Activated CD4-positive, CD25-positive, alpha-beta regulatory T cell treated with anti-CD3 and anti-CD28 coated beads, Interleukin-2, amount 50 U/mL, for 16 hours (primary cell): ENCODE measurements around the gene PTPN4.

Source experiments
- DNase-seq: peaks from one replicate; pipeline ENCODE4 v3.0.0-alpha.2; 2020; ENCODE audit warnings: low read depth, low spot score

PTPN4 gene, protein sequence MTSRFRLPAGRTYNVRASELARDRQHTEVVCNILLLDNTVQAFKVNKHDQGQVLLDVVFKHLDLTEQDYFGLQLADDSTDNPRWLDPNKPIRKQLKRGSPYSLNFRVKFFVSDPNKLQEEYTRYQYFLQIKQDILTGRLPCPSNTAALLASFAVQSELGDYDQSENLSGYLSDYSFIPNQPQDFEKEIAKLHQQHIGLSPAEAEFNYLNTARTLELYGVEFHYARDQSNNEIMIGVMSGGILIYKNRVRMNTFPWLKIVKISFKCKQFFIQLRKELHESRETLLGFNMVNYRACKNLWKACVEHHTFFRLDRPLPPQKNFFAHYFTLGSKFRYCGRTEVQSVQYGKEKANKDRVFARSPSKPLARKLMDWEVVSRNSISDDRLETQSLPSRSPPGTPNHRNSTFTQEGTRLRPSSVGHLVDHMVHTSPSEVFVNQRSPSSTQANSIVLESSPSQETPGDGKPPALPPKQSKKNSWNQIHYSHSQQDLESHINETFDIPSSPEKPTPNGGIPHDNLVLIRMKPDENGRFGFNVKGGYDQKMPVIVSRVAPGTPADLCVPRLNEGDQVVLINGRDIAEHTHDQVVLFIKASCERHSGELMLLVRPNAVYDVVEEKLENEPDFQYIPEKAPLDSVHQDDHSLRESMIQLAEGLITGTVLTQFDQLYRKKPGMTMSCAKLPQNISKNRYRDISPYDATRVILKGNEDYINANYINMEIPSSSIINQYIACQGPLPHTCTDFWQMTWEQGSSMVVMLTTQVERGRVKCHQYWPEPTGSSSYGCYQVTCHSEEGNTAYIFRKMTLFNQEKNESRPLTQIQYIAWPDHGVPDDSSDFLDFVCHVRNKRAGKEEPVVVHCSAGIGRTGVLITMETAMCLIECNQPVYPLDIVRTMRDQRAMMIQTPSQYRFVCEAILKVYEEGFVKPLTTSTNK

DNA sequence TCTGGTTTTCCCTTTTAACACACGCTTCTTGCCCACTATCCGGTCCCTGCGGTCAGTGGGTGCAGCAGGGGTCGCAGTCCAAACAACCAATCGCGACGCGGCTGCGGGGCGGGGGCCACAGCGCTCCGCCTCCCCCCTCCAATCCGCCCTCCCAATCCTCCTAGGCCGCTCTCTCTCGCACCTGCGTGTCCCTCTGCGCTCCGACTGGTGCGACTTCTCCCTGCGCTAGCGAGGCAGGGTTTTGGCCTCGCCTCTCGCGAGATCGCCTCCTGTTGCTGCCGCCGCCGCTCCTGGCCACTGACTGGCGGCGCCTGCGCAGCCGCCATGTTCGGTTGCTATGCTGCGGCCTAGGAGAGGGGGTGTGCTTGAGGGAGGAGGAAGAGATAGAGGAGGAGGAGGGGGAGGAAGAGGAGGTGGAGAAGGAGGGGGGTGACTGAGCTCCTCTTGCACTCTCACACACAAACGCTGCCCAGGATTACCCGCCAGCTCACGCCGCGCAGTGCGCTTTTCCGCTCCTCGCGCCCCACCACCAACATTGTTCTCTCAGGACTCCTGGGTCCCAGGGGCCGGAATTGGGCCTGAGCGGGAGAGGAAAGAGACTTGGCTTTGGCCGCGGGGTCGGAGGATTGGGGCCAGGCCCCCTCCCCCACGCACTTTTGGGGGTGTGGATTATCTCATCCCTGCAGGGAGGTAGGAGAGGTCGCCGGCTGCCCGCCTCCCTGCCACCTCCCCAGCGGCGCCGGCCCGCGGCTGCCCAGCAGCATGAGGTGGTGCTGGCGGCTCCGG lies at the start of gene PTPN4:
Gene PTPN4 (plus strand): TSS at position 472 of the 786 bp plus-strand sequence. CDS start 49,932 bp downstream, outside the sequence.
- DNase-seq, result peak; percentile 85

DNA sequence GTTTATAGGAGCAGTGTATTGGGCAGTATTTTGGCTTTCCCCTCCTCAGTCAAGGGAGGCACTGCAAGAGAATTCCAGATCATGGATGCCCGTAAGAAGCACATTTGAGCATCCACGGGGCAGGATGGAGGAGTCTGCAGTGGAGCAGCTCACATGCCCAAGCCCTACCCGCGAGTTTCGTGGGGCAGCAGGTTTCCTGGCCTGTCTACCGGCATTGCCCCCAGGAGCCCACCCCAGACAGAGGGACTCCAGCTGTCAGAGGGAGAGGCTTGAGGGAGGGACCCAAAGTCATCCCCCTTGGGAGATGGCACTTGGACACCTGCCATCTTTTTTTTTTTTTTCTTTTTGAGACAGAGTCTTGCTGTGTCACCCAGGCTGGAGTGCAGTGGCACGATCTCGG lies 49.4 kb upstream of the PTPN4 start:
- DNase-seq, result no peak

DNA sequence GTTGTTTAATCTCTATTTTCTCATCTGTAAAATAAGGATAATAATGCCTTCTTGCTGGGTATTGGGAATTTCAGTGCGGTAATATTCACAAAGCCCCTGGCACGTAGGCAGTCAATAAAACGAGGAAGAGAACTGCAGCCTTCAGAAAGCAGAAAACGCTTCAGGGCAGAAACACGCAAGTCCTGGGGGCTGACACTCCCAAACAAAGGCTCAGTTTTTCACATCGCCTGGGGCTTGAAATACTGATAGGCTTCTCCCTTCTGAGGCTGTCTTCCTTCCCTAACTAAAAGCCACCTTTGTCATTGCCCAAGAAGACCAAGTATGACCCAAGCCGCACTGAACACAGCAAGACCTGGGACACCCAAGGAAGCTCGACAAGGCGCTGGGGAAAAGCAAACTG lies 48.4 kb upstream of the PTPN4 start:
- DNase-seq, result no peak

DNA sequence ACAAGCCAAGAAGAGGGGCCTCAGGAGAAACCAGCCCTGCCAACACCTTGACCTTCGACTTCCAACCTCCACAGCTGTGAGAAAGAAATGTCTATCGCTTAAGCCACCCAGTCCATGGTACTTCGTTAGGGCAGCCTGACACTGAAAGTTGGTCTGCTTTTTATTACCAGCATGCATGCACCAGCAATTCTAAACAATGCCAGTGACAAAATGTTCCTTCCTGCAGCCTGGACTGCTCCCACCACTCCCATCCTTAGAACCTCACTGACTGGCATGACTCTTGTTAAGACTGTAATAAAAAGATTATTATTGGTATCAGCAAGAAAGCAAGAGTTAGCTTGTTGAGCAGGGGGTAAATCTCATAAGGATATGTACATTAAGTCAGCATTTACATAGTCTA lies 47.2 kb upstream of the PTPN4 start:
- no peak for DNase-seq

DNA sequence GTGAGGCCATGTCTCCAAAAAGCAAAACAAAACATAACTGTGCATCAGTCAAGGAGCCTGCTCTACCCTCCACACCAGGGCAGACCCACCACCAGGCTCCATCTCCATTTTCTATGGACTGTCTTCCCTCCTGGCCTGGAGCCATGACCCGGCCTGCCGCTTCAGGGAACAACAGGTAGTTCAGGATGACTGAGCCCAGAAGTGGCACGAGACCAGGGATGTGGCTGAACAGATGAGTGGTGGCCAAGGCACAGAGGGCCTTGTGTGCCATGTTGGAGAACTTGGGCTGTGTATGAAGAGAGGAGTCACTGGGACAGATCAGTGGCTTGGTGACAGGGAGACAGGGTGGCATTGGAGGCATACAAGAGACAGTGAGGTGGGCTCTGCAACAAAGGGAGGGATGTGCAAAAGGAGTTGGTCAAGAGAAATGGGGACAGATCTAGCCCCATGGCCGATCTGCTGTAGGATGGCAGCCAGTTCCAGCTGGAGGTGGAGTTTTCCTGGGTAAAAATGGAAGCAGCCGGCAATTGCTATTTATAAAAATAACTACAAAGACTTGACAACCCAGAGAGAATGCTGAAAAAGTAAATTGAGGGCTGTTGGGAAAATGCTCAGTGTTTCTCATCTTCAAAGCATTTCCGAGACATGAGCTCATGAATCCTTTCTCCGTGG lies 45.8 kb upstream of the PTPN4 start:
- DNase-seq, result no peak

DNA sequence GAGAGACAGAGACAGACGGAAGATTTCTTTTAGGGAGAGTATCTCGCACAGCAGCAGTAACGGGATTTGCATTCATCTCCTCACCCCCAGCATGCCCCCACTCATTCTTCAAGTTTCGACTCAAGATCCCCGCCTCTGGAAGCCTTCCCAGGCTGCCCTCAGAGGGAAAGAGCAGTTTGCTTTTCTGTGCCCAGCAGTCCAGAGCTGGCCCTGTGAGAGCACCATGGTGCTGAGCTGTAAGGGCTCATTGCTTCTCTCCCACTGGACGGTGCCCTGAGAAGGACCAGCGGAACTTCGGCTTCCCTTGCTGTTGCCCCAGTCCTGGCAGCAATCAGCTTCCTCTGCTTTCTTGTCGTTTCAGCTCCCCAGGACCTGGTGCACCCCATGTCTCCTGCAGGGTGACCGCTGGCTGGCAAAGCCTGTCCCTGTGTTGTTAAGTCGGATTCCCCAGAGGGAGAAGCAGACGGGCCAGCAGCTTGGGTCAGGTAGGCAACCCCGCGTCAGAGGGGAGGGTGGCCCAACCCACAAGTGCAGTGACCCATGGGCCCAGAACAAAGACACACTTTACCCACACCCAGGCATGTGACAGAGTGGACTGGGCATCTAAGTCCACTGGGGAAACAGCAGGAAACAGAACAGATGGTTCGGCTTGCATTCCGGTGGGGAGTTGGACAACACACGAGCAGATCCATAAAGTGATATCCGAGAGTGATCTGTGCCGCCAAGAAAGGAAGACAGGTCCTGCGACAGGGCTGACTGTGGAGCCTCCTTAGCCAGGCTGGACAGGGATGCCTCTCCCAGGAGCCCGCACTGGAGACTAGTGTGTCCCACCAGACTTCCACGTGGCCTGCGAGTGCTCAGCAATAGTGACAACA lies 44.1 kb upstream of the PTPN4 start:
- no peak for DNase-seq

DNA sequence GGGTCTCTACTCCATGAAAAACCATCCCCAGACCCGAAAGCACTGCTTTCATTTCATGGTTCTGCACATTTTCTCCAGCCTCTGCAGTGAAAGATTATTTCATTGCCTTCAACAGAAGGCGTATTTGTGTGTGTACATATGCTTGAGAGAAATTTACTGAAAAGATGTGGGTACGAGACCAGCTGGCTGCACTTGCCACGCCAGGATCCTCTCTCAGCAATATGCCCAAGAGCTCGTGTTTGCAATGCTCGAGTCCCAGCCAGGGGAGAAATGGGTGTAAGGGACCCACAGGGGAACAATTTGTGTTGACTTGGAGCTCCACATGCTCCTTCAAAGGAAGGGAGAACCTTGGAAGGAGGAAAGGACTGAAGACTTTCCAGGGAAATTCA lies 43.4 kb upstream of the PTPN4 start:
- DNase-seq, result no peak

DNA sequence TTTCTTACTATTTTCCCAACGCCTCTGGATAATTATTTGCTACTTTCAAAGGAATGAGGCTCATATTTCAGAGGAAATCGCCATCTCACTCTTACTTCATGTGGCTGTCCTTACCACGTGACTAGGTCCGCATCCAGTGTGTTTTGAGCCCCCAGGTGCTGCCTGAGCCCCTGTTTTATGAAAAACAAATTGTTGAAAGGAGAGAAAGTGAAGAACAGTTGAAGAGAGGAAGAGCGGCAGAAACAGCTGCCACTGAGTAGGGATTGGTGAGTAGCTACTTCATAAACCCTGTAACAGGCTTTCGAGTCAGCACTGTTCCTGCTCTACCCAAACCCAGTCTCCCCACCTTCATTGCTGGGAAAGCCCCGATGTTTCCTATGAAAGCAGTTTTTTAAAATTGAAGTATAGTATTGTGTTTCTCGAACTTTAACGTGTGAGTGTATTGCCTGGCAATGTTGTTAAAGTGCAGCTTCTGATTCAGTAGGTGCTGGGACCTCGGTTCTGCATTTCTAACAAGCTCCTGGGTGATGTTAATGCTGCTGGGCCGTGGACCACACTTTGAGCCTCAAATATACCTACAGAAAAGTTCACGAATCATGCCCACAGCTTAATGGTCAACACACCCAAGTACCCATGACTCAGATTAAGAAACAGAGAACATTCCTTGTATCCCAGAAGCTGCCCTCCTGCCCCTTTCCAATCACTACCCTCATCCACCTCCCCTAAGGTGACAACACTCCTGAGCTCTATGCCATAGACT lies 41.0 kb upstream of the PTPN4 start:
- DNase-seq, result no peak

DNA sequence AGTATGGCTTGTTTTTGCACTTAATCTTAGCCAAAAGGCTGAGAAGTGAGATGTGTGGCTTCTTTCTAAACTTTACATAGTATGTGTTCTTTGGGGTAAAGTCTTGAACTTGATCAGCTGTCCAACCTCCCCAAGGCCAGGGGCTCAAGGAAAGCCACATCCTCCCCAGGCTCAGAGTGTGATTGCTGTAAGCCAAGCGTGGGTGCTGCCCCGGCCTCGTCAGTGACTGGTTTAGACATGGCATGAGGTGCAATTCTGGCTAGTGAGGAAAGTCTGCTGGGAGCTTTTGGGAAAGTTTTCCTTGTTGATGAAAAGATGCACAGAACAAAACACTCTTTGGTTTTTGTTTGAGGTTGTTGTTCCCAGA lies 40.5 kb upstream of the PTPN4 start:
- no peak for DNase-seq

DNA sequence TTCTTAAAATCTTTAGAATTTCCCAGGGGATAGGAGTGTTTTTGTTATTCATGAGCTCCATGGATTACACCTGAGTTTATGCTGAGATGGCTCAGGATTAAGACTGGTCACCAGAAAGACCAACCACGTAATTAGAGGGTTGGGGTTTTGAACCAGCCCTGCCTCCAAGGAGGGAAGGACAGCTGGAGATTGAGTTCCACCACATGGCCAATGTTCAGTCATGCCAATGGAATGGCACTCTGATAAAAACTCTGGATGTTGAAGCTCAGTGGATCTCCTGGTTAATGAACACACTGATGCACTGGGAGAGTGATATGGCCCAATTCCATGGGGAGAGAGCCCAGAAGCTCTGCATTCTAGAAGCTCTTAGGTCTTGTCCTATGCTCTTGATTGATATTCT lies 38.7 kb upstream of the PTPN4 start:
- DNase-seq, result no peak

DNA sequence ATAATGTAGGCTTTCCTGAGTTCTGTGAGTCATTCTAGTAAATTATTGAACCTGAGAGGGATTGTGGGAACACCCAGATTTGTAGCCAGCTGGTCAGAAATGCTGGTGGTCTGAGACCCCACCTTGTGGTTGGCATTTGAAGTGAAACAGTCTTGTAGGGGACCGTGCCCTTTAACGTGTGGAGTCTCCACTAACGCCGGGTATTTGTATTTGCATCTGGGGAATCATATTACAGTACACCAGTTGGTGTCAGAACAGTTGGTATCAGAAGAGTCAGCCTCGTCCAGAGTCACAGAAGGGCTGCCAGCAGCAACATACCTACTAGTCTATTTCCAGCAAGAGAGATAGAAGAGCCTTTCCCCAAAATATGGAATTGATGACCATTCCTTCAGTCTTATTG lies 38.3 kb upstream of the PTPN4 start:
- DNase-seq, result no peak

DNA sequence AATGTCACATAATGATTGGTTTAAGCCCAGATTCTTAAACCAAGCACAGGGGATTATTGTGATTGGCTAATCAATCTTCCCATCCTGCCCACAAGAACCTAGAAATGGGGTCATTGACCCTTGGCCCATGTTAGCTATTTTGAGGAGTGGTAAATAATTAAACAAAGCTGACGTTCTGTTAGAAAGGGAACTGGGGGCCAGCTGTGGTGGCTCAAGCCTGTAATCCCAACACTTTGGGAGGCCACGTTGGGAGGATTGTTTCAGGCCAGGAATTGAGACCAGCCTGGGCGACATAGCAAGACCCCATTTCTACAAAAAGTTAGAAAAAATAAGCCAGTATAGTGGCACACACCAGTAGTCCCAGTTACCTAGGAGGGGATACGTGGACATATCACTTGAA lies 37.8 kb upstream of the PTPN4 start:
- no peak for DNase-seq

DNA sequence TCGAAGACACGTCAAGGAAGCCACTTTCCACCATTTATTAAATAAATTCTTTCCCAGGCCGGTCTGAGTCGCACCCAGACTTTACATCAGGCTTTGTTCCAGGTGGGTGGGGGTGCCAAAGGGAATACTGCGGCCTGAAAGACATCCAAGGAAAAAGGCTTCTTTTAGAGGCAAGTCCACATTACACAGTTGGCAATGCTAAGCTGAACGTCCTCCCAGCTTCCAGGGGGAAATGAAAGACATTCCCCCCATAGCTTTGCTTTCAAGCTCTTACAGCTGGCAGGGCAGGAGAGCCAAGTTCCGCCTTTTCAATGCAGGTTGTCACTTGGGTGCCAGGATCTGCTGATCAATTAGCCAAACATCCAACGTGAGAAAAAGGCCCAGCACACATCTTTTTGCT lies 36.5 kb upstream of the PTPN4 start:
- no peak for DNase-seq

DNA sequence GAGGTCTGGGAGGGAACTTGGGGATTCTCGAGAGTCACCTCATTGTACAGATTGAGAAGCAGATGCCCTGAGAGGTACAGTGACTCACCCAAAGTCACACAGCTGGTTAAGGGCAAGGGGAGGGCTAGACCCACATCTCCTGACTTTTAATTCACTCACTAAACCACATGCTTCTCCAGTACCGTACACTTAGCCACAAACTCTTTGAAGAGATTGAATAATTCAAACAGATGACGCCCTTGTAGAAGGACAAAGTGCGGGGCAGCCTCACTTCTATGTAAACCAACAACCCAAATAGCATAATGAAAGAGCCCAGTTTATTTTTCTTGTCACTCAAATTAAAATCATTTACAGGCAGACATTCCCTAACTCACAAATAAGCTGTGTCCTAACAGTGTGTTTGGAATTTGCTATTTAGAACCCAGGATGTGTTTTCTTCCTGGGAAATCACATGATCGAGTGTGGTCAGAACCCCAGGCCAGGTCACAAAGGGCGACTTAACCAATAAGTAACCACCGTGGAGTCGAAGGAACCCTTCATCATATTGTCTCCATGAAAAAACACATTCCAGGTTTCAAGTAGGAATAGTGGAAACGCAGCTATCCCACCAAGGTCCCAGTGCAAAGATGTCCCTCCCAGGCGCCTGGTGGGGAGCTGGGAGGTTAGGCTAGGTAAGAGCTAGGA lies 35.8 kb upstream of the PTPN4 start:
- DNase-seq, result no peak

DNA sequence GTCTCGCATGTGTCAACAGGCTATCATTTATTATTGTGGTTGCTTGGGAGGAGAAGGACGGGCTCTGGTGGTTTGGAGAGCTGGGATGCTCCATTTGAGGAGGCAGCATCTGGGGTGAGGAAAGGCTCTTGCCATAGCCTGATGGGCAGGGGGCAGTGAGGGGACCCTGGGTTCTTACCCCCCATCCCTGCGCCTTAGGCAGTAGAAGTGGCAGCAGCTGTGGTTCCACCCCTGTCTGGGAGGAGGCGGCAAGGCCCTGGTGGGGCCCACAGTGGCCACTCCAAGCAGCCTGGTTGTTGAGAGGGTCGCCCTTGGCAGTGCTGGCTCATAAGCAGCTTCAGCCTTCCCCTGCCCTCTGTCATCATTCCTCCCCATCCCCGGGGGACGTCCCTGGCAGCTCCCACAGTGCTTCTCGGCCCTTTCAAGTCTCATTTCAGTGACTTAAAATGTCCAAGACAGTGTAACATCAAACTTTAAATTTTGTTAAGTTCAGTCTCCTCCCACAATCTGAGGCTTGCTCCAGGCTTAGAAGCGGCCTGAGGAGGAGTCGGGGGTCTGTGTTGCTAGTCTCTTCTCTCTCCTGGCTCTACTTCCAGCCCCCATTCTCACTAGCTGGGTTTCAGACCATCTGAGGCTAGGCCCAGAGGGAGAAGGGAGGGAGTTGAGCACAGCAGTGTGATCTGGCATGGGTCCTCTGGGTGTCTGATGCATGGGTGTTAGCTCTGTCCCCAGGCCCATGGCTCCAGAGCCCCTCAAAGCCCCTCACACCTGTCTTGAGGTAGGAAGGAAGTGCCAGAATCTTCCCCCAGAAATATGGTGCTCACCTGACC lies 34.9 kb upstream of the PTPN4 start:
- no peak for DNase-seq

DNA sequence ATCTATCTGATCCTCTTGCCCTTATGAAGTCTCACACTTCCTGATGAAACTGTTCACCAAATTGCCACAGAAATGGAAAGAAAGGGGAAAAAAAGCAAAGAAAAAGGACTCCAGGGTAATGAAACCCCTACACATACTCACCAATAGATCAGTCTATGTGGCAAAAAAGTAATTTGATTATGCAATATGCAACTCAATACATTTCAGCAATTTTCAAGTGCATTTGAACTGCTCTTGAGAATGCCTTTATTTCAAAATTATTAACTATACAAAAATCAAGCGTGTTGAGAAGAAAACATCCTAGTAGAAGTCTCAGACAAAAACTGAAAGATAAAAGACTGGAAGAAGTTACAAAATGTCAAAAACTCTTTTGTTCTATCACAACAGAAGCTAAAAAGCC lies 32.2 kb upstream of the PTPN4 start:
- DNase-seq, result no peak

DNA sequence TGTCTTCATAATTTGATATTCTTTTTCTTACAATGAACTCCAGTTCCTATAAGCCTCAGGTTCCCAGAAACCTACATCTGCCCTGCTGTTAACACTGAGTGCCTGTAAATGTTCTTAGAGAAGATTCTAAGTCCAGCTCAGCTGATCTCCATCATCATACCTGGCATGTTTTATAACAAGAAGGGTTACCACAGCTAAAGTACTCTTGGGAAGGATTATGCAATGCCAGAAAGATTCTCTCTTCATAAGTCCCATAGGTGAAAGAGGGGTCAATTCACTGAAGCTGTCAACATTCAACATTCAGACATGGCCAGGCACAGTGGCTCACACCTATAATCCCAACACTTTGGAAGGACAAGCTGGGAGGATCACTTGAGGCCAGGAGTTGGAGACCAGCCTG lies 31.3 kb upstream of the PTPN4 start:
- no peak for DNase-seq

DNA sequence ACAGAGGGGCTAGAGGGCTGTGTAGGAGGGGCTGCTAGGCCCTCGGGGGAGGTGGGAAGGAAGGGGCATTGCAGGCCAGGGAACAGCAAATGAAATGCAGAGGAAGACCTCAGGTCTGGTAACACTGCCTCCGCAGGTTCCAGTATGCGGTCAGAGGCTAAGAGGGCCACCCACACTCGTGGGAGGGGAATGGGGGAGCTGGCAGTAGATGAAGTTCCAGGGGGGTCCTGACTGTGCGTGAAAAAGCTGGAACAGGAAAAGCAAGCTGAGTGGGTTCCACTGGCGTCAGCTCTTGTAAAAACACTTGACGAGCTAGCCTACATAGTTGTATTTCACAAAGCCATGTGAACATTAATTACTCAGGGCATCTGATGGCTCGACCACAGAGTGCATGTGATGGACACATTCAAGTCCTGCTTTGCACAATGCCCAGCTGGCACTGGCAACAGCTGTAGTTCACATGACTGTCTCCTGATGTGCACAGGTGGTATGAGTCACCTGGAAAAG lies 29.0 kb upstream of the PTPN4 start:
- no peak for DNase-seq
